Astrocyte of the spinal cord (primary cell): Measurements from ENCODE around the gene ACSL5.
"Not testable (repeated sequence)": the region's sequence is repeated elsewhere in the genome, so short reads cannot be mapped to it uniquely, and the experiment has no call there.

Experiments used
- DNase-seq: peaks from one replicate; pipeline ENCODE4 v3.0.0; 2011; ENCODE audit warnings: low read depth, low spot score
- H3K4me3 ChIP-seq: 2 replicates; pipeline ENCODE4 v1.5.1; 2011; ENCODE audit warnings: low read depth, mild to moderate bottlenecking, low read length, moderate library complexity
- CTCF ChIP-seq: IDR thresholded peaks from 2 replicates; pipeline ENCODE4 v1.5.1; 2012; ENCODE audit warnings: low read depth, mild to moderate bottlenecking, low read length, inconsistent platforms
- in situ Hi-C: cut with HindIII; loops from 2 replicates; pipeline ENCODE4 v1.10.0; 2017; ENCODE audit warnings: low sequenced_read_pairs

The ACSL5 gene

GRCh38 chr10:112365014-112365432 is 8.9 kb upstream of the ACSL5 start:
- in situ Hi-C loops = no loop called here
- TF ChIP-seq CTCF = no peak
- no peak overlapping the region for H3K4me3 ChIP-seq

GRCh38 chr10:112365451-112365850 is 8.5 kb upstream of the ACSL5 start:
- DNase-seq = no peak
- no peak for TF ChIP-seq CTCF
- H3K4me3 ChIP-seq = no peak overlapping the region
- in situ Hi-C loops = no loop called here

More at GRCh38 chr10:112365014-112365432, 8.9 kb upstream of the ACSL5 start:
- DNase-seq = no peak

- in situ Hi-C loops = no loop called here
- no peak for DNase-seq
- no peak overlapping the region for H3K4me3 ChIP-seq
- no peak for TF ChIP-seq CTCF
Observed at GRCh38 chr10:112366992-112367391, 6.9 kb upstream of the ACSL5 start.

- in situ Hi-C loops = no loop called here
- no peak for TF ChIP-seq CTCF
- no peak for DNase-seq
- H3K4me3 ChIP-seq = no peak overlapping the region
Observed at GRCh38 chr10:112367516-112367915, 6.4 kb upstream of the ACSL5 start.

GRCh38 chr10:112369495-112370423 is 4.2 kb upstream of the ACSL5 start:
- no peak overlapping the region for H3K4me3 ChIP-seq
- no peak for TF ChIP-seq CTCF
- in situ Hi-C loops = no loop called here
- no peak for DNase-seq

GRCh38 chr10:112370424-112370819 is 3.5 kb upstream of the ACSL5 start:
- no peak for DNase-seq
- H3K4me3 ChIP-seq = no peak overlapping the region
- no peak for TF ChIP-seq CTCF
- in situ Hi-C loops = no loop called here

- in situ Hi-C loops, DNase-seq, H3K4me3 ChIP-seq: not testable (repeated sequence)
Observed at GRCh38 chr10:112371326-112371725, 2.6 kb upstream of the ACSL5 start.

GRCh38 chr10:112372182-112372810 is 1.6 kb upstream of the ACSL5 start:
- not testable (repeated sequence) for DNase-seq

More at GRCh38 chr10:112372182-112372810, 1.6 kb upstream of the ACSL5 start:
- H3K4me3 ChIP-seq, in situ Hi-C loops: not testable (repeated sequence)
